ENCODE measurements around the gene OR4N5. TPM values are rescaled to one million over a fixed set of nuclear protein-coding genes. Genes with fewer than 3 reads are reported as not detected.

OR4N5 gene
- total RNA-seq, 4 donors from 2014 or later, result not detected

- no peaks in the 10 kb centered on the region for H3K4me1 ChIP-seq
- intact Hi-C loops (cut with DNase I), result no loop called here
- no peaks in the 10 kb centered on the region for H3K36me3 ChIP-seq
- no peak for DNase-seq (ENCODE audit: extremely low spot score)
- H3K27me3 ChIP-seq, result no peaks in the 10 kb centered on the region
- no peak for TF ChIP-seq EP300 (IDR thresholded peaks at IDR 0.05)
- no peak for TF ChIP-seq POLR2AphosphoS5 (IDR thresholded peaks at IDR 0.05)
- TF ChIP-seq CTCF (IDR thresholded peaks at IDR 0.05), result no peak
- no peak for TF ChIP-seq POLR2A (IDR thresholded peaks at IDR 0.05; ENCODE audit: low read depth)
- 54% methylated on average over 5 of the region's 5 CpGs for WGBS
- H3K9me3 ChIP-seq, result no peaks in the 10 kb centered on the region
- H3K4me3 ChIP-seq, result no peak overlapping the region
- H3K27ac ChIP-seq (replicated peaks in 1 of 4), result peak overlapping the region in 2 of 4 donors; percentile 31 to 35
Observed at GRCh38 chr14:20179218-20179617, 40.6 kb downstream of the OR4N5 start.

DNA sequence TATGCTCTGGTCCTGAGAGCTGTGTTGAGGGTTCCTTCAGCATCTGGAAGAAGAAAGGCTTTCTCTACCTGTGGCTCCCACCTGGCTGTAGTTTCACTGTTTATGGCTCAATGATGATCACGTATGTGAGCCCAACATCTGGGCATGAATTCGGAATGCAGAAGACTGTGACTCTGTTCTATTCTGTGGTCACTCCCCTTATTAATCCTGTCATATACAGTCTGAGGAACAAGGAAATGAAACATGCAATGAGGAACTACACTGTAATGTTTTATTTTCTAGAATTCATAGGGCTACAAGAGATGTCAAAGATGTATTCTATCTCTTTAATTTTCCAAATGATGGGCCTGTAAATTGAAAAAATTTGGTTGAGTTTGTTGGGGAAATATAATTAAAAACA is 41.3 kb downstream of the OR4N5 start:
- Histone ChIP-seq H3K27ac (replicated peaks in 1 of 4) (peak overlapping the region in 2 of 4 donors; percentile 31 to 35), H3K4me1 (no peaks in the 10 kb centered on the region), H3K9me3 (no peaks in the 10 kb centered on the region), H3K4me3 (no peak overlapping the region), H3K27me3 (no peaks in the 10 kb centered on the region), H3K36me3 (no peaks in the 10 kb centered on the region)
- intact Hi-C loops (cut with DNase I), result no loop called here
- 64% methylated on average over 2 of the region's 2 CpGs for WGBS
- no peak for TF ChIP-seq EP300 (IDR thresholded peaks at IDR 0.05)
- TF ChIP-seq POLR2A (IDR thresholded peaks at IDR 0.05; ENCODE audit: low read depth), result no peak
- TF ChIP-seq POLR2AphosphoS5 (IDR thresholded peaks at IDR 0.05), result no peak
- no peak for TF ChIP-seq CTCF (IDR thresholded peaks at IDR 0.05)
- DNase-seq (ENCODE audit: extremely low spot score), result no peak

- intact Hi-C loops (cut with DNase I), result no loop called here
Observed at GRCh38 chr14:20180486-20180885, 41.9 kb downstream of the OR4N5 start.

DNA sequence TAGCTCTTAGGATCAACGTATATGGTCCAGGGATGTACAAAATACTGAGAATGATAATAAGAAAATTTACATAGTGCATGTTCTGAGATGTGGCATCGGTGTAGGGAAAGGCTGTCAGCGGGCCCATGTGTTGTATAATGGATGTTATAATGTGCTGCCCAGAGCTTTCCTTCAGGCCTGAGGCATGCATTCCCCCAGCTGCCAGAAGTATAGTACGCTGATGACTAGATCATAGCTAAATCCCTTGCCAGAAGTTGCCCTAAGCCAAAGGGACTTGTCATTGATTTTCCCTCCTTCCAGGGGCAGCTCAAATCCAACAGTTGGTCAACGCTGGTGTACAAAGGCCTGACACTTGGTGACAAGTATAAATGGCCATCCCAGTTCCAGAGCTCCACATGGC is 45.6 kb downstream of the OR4N5 start:
- Histone ChIP-seq H3K4me1 (no peaks in the 10 kb centered on the region), H3K9me3 (no peaks in the 10 kb centered on the region), H3K27ac (replicated peaks in 1 of 4) (no peak overlapping the region), H3K4me3 (no peak overlapping the region), H3K36me3 (no peaks in the 10 kb centered on the region), H3K27me3 (no peaks in the 10 kb centered on the region)
- no peak for DNase-seq (ENCODE audit: extremely low spot score)
- intact Hi-C loops (cut with DNase I), result no loop called here
- 48% methylated on average over 5 of the region's 5 CpGs for WGBS
- TF ChIP-seq EP300 (IDR thresholded peaks at IDR 0.05), result no peak
- TF ChIP-seq CTCF (IDR thresholded peaks at IDR 0.05), result no peak
- TF ChIP-seq POLR2AphosphoS5 (IDR thresholded peaks at IDR 0.05), result no peak

More at GRCh38 chr14:20180486-20180885, 41.9 kb downstream of the OR4N5 start:
- 55% methylated on average over 2 of the region's 2 CpGs for WGBS
- no peak overlapping the region for H3K4me3 ChIP-seq
- no peaks in the 10 kb centered on the region for H3K4me1 ChIP-seq
- no peak for TF ChIP-seq POLR2A (IDR thresholded peaks at IDR 0.05; ENCODE audit: low read depth)
- no peak for TF ChIP-seq EP300 (IDR thresholded peaks at IDR 0.05)
- no peak for TF ChIP-seq POLR2AphosphoS5 (IDR thresholded peaks at IDR 0.05)
- TF ChIP-seq CTCF (IDR thresholded peaks at IDR 0.05), result no peak
- no peaks in the 10 kb centered on the region for H3K36me3 ChIP-seq
- H3K9me3 ChIP-seq, result no peaks in the 10 kb centered on the region
- no peaks in the 10 kb centered on the region for H3K27me3 ChIP-seq
- DNase-seq (ENCODE audit: extremely low spot score), result no peak
- H3K27ac ChIP-seq (replicated peaks in 1 of 4), result no peak overlapping the region

GRCh38 chr14:20190596-20190995 is 52.0 kb downstream of the OR4N5 start, which contains the start of gene OR11G2:
TSS of gene OR11G2 (plus strand) at chr14:20190896. CDS start at chr14:20197438, 6,542 bp downstream.
- intact Hi-C loops (cut with DNase I), result no loop called here
- WGBS, result 42% methylated on average over 1 of the region's 1 CpG
- Histone ChIP-seq H3K27me3 (no peaks in the 10 kb centered on the region), H3K36me3 (no peaks in the 10 kb centered on the region), H3K27ac (replicated peaks in 1 of 4) (no peak within 1 kb of the TSS), H3K4me3 (no peak within 1 kb of the TSS), H3K4me1 (no peaks in the 10 kb centered on the region), H3K9me3 (no peaks in the 10 kb centered on the region)
- no peak for TF ChIP-seq POLR2A (IDR thresholded peaks at IDR 0.05; ENCODE audit: low read depth)
- no peak for TF ChIP-seq POLR2AphosphoS5 (IDR thresholded peaks at IDR 0.05)
- no peak for TF ChIP-seq EP300 (IDR thresholded peaks at IDR 0.05)
- TF ChIP-seq CTCF (IDR thresholded peaks at IDR 0.05), result no peak
- DNase-seq (ENCODE audit: extremely low spot score), result no peak

Data from esophagus muscularis mucosa (tissue), 4 donors.